Dermis blood vessel endothelial cell (primary cell): ENCODE measurements around the gene CAV1. TPM values are rescaled to one million over a fixed set of nuclear protein-coding genes. Genes with fewer than 3 reads are reported as not detected.

Experiments used
- total RNA-seq: library from RNA; depleted of rRNA; stranded (reverse); fragments of >200 nt; gene quantifications from 2 replicates; pipeline ENCODE4 v1.2.3, GENCODE V29; 2014

The CAV1 gene
- total RNA-seq, 1 donor from 2014 or later, result 1,771 TPM

Other genes starting within 250 kb of the CAV1 start
- 247 and 291 TPM in 2 replicates for gene CAV2, start 25.3 kb upstream of the CAV1 start, total RNA-seq
- 66.4 and 113 TPM in 2 replicates for gene MET, start 147.2 kb downstream of the CAV1 start, total RNA-seq